H1 (cell line): Measurements from ENCODE around the gene ROBO2.

Experiments
- BACH1 ChIP-seq: IDR thresholded peaks from 2 replicates; pipeline ENCODE4 v1.6.1; 2012; ENCODE audit warnings: low read length, improper control_type of control experiment
- CHD2 ChIP-seq: IDR thresholded peaks from 2 replicates; pipeline ENCODE4 v1.6.1; 2012; ENCODE audit warnings: low read length, improper control_type of control experiment
- CTCF ChIP-seq, 3 experiments: IDR thresholded peaks; 1 replicate in 2 of 3; 2 replicates in 1 of 3; pipeline versions ENCODE4 v1.5.1 to v1.6.1; 2011; ENCODE audit warnings: low read length in 3 of 3, mild to moderate bottlenecking in 3 of 3, inconsistent platforms in 2 of 3, low read depth in 1 of 3, moderate library complexity in 1 of 3; ENCODE audit not compliant: insufficient read depth in 1 of 3; ENCODE audit errors: control extremely low read depth in 1 of 3
- EP300 ChIP-seq, 2 experiments: IDR thresholded peaks; 1 replicate in 1 of 2; 2 replicates in 1 of 2; pipeline ENCODE4 v1.6.1; 2011 to 2012; ENCODE audit warnings: low read depth in 2 of 2, low read length in 2 of 2, mild to moderate bottlenecking in 2 of 2, borderline replicate concordance in 1 of 2, inconsistent platforms in 1 of 2, moderate library complexity in 1 of 2
- HDAC6 ChIP-seq: IDR thresholded peaks from one replicate; pipeline ENCODE4 v1.7.1; 2012; ENCODE audit warnings: low read depth, mild to moderate bottlenecking, inconsistent platforms, low read length, moderate library complexity
- JUN ChIP-seq: IDR thresholded peaks from 2 replicates; pipeline ENCODE4 v1.6.1; 2011; ENCODE audit warnings: low read depth, mild to moderate bottlenecking, improper control_type of control experiment, low read length
- MAX ChIP-seq: IDR thresholded peaks from 2 replicates; pipeline ENCODE4 v1.6.1; 2012; ENCODE audit warnings: inconsistent platforms
- NANOG ChIP-seq: IDR thresholded peaks from 2 replicates; pipeline ENCODE4 v1.6.1; 2011; ENCODE audit warnings: low read length, low read depth, mild to moderate bottlenecking, inconsistent platforms; ENCODE audit not compliant: insufficient read depth, poor library complexity, severe bottlenecking
- POLR2A ChIP-seq, 2 experiments: IDR thresholded peaks; 1 replicate in 1 of 2; 2 replicates in 1 of 2; pipeline ENCODE4 v1.6.1; 2011; ENCODE audit warnings: low read depth in 2 of 2, low read length in 2 of 2, mild to moderate bottlenecking in 2 of 2; ENCODE audit errors: control extremely low read depth in 1 of 2
- POLR2AphosphoS5 ChIP-seq: IDR thresholded peaks from 2 replicates; pipeline ENCODE4 v1.6.1; 2011; ENCODE audit warnings: low read depth, low read length
- RAD21 ChIP-seq, 2 experiments: IDR thresholded peaks in 1 of 2; conservative IDR thresholded peaks in 1 of 2; 2 replicates each; pipeline ENCODE4 v1.6.1; 2011; ENCODE audit warnings: low read depth in 2 of 2, low read length in 2 of 2, improper control_type of control experiment in 1 of 2, inconsistent platforms in 1 of 2, mild to moderate bottlenecking in 1 of 2, moderate library complexity in 1 of 2
- TCF12 ChIP-seq: IDR thresholded peaks from 2 replicates; pipeline ENCODE4 v1.6.1; 2011; ENCODE audit warnings: low read depth, mild to moderate bottlenecking, low read length
- USF2 ChIP-seq: IDR thresholded peaks from 2 replicates; pipeline ENCODE4 v1.6.1; 2011; ENCODE audit warnings: low read length, improper control_type of control experiment
- ZNF274 ChIP-seq: IDR thresholded peaks from 2 replicates; pipeline ENCODE4 v1.7.0; 2012; ENCODE audit warnings: low read length, borderline replicate concordance; ENCODE audit errors: extremely low read depth

- TF ChIP-seq EP300 (IDR thresholded peaks at IDR 0.05; ENCODE audit: borderline replicate concordance in 1 of 2, low read depth in 2 of 2, low read length in 2 of 2) (no peak), POLR2A (IDR thresholded peaks at IDR 0.05; ENCODE audit: control extremely low read depth in 1 of 2, low read depth in 2 of 2, low read length in 2 of 2) (no peak), CTCF (IDR thresholded peaks at IDR 0.05; ENCODE audit: control extremely low read depth in 1 of 3, insufficient read depth in 1 of 3, low read depth in 1 of 3, low read length in 3 of 3) (peak in 2 of 3 experiments; percentile 29 to 37; a peak in 2 of 4 replicates), USF2 (no peak), POLR2AphosphoS5 (no peak), MAX (no peak), TCF12 (no peak), RAD21 (IDR thresholded peaks at IDR 0.05 in 1 of 2, conservative IDR thresholded peaks at IDR 0.05 in 1 of 2; ENCODE audit: low read depth in 2 of 2, low read length in 2 of 2) (peak; percentile 34 to 41; a peak in 3 of 4 replicates), CHD2 (no peak), ZNF274 (no peak), NANOG (no peak), JUN (no peak), BACH1 (no peak), HDAC6 (no peak)
Observed at GRCh38 chr3:77042882-77043281, 3.0 kb downstream of the ROBO2 start.
